K562 (cell line): ENCODE measurements around the gene AGMO. TPM values are rescaled to one million over a fixed set of nuclear protein-coding genes. Genes with fewer than 3 reads are reported as not detected.
"Not testable (repeated sequence)": the region's sequence is repeated elsewhere in the genome, so short reads cannot be mapped to it uniquely, and the experiment has no call there.

Experiments
- ATAC-seq: fragments of 200-7000 bp; cut with Tn5 transposase; 3 replicates; pipeline ENCODE4 v1.9.1; 2020; ENCODE audit warnings: moderate library complexity
- BruUV-seq: library from RNA; stranded (reverse); fragments of 400-500 nt; replicated peaks from 2 replicates; lab custom pipeline; 2021; lab: Mats Ljungman, UMichigan
- CTCF ChIA-PET: fragments of 300-600 bp; formaldehyde crosslinking; extraction: SDS; loops from one replicate; lab custom pipeline; 2021; ENCODE audit warnings: low intra/inter-chr PET ratio; lab: Yijun Ruan, JAX
- POLR2A ChIA-PET: fragments of 300-600, 350-650 bp; sonication (Branson Sonifier 250); formaldehyde crosslinking; extraction: SDS; loops from one replicate; lab custom pipeline; 2021; ENCODE audit warnings: antibody characterized with exemption, inconsistent platforms; lab: Yijun Ruan, JAX
- DNase-seq, 4 experiments: peaks; one replicate each; pipeline versions ENCODE4 v3.0.0 to v3.0.0-alpha.2; 2011 to 2018; ENCODE audit warnings: low spot score in 3 of 4, mixed read lengths in 3 of 4; ENCODE audit errors: extremely low read depth in 1 of 4
- FAIRE-seq: peaks from 2 replicates; lab custom pipeline; 2011; peaks lifted over from hg19 to GRCh38; lab: Jason Lieb, UNC
- H2AFZ ChIP-seq: 2 replicates; pipeline ENCODE4 v1.6.0; 2011; ENCODE audit warnings: low read depth, low read length, control low read depth, inconsistent platforms
- H3K27ac ChIP-seq: fragments of 200-600 bp; 3 replicates; pipeline ENCODE4 v1.8.0; 2011; ENCODE audit warnings: low read depth, mild to moderate bottlenecking, control low read depth, inconsistent platforms, low read length, moderate library complexity, mixed read lengths; ENCODE audit errors: extremely low read depth
- H3K27me3 ChIP-seq, 2 experiments: fragments of 300-600 bp in 1 of 2; 2 replicates in 1 of 2; 3 replicates in 1 of 2; pipeline versions ENCODE4 v1.6.0 to v1.8.0; 2011; ENCODE audit warnings: inconsistent platforms in 2 of 2, low read length in 2 of 2, mild to moderate bottlenecking in 1 of 2, mixed read lengths in 1 of 2, moderate library complexity in 1 of 2; ENCODE audit not compliant: control insufficient read depth in 2 of 2, insufficient read depth in 2 of 2
- H3K36me3 ChIP-seq: fragments of 300-600 bp; 3 replicates; pipeline ENCODE4 v1.8.0; 2011; ENCODE audit warnings: mild to moderate bottlenecking, low read length, inconsistent platforms; ENCODE audit not compliant: control insufficient read depth, insufficient read depth
- H3K4me1 ChIP-seq, 2 experiments: fragments of 200-600 bp in 1 of 2; replicated peaks in 1 of 2; 2 replicates in 1 of 2; 3 replicates in 1 of 2; pipeline versions ENCODE4 v1.5.1 to v1.8.0; 2011; ENCODE audit warnings: inconsistent platforms in 2 of 2, low read length in 2 of 2, mild to moderate bottlenecking in 1 of 2, mixed read lengths in 1 of 2, moderate library complexity in 1 of 2; ENCODE audit not compliant: control insufficient read depth in 2 of 2, insufficient read depth in 2 of 2
- H3K4me2 ChIP-seq: 2 replicates; pipeline ENCODE4 v1.6.1; 2011; ENCODE audit warnings: low read length, control low read depth, inconsistent platforms, mixed read lengths; ENCODE audit not compliant: insufficient read depth
- H3K4me3 ChIP-seq: fragments of 200-600 bp; sonication (generic), shearing (Covaris generic); 2 replicates; pipeline ENCODE4 v1.5.1; 2016; ENCODE audit warnings: control low read depth, inconsistent platforms
- H3K79me2 ChIP-seq: fragments of 200-600 bp; 3 replicates; pipeline ENCODE4 v1.8.0; 2011; ENCODE audit warnings: low read length, inconsistent platforms; ENCODE audit not compliant: control insufficient read depth, insufficient read depth
- H3K9ac ChIP-seq, 2 experiments: 2 replicates each; pipeline versions ENCODE4 v1.6.0 to v1.6.1; 2011; ENCODE audit warnings: low read depth in 2 of 2, low read length in 2 of 2, control low read depth in 1 of 2, inconsistent platforms in 1 of 2, mild to moderate bottlenecking in 1 of 2, mixed read lengths in 1 of 2; ENCODE audit not compliant: insufficient read depth in 1 of 2
- H3K9me1 ChIP-seq: one replicate; pipeline ENCODE4 v1.6.0; 2011; ENCODE audit warnings: inconsistent platforms, mild to moderate bottlenecking, low read length, moderate library complexity; ENCODE audit not compliant: control insufficient read depth, insufficient read depth
- H3K9me3 ChIP-seq: replicated peaks from 2 replicates; pipeline ENCODE4 v1.5.1; 2011; ENCODE audit warnings: low read depth, low read length, inconsistent platforms; ENCODE audit not compliant: control insufficient read depth, insufficient read depth
- H4K20me1 ChIP-seq: replicated peaks from 2 replicates; pipeline ENCODE4 v1.6.1; 2011; ENCODE audit warnings: low read length, inconsistent platforms, mixed read lengths; ENCODE audit not compliant: control insufficient read depth, insufficient read depth
- BCOR ChIP-seq: fragments of 450-650 bp; IDR thresholded peaks from 2 replicates; pipeline ENCODE4 v1.6.1; 2016
- DMBX1 ChIP-seq: fragments of 250-450 bp; sonication (Bioruptor Pico); IDR thresholded peaks from 2 replicates; pipeline ENCODE4 v1.8.0; 2022; ENCODE audit warnings: inconsistent platforms, mild to moderate bottlenecking, moderate library complexity, borderline replicate concordance
- ETV6 ChIP-seq, 3 experiments: fragments of 150-350 bp in 1 of 3; sonication (generic) in 1 of 3; formaldehyde crosslinking in 1 of 3; IDR thresholded peaks; 2 replicates each; pipeline versions ENCODE4 v1.6.1 to v1.8.0; 2014 to 2022; ENCODE audit warnings: borderline replicate concordance in 2 of 3, low read depth in 2 of 3, antibody characterized with exemption in 1 of 3, low read length in 1 of 3, mild to moderate bottlenecking in 1 of 3, missing genetic modification reagents in 1 of 3
- NRF1 ChIP-seq, 2 experiments: fragments of 450-650 bp; IDR thresholded peaks in 1 of 2; conservative IDR thresholded peaks in 1 of 2; 2 replicates each; pipeline ENCODE4 v1.6.1; 2014; ENCODE audit warnings: mild to moderate bottlenecking in 2 of 2
- POLR2G ChIP-seq: fragments of 200-400 bp; formaldehyde crosslinking; IDR thresholded peaks from 2 replicates; pipeline ENCODE4 v1.6.1; 2017; ENCODE audit warnings: low read depth, mild to moderate bottlenecking, antibody characterized with exemption, low read length, moderate library complexity
- RBFOX2 ChIP-seq: fragments of 200-400 bp; formaldehyde crosslinking; IDR thresholded peaks from 2 replicates; pipeline ENCODE4 v1.6.1; 2017; ENCODE audit warnings: low read depth, mild to moderate bottlenecking, low read length, moderate library complexity
- SIRT6 ChIP-seq: IDR thresholded peaks from one replicate; pipeline ENCODE4 v1.6.1; 2012; ENCODE audit warnings: low read depth, mild to moderate bottlenecking, control low read depth, inconsistent platforms, low read length, moderate library complexity
- SMAD2 ChIP-seq: fragments of 150-350 bp; IDR thresholded peaks from 2 replicates; pipeline ENCODE4 v1.6.1; 2014; ENCODE audit warnings: low read depth, mild to moderate bottlenecking, low read length
- ZBTB9 ChIP-seq: fragments of 450-650 bp; formaldehyde crosslinking; IDR thresholded peaks from 2 replicates; pipeline ENCODE4 v1.4.0; 2020; ENCODE audit warnings: mild to moderate bottlenecking, moderate library complexity
- ZFP30 ChIP-seq: fragments of 250-450 bp; sonication (Bioruptor Pico); IDR thresholded peaks from 2 replicates; pipeline ENCODE4 v1.8.0; 2022; ENCODE audit warnings: moderate library complexity, mild to moderate bottlenecking, inconsistent platforms, borderline replicate concordance
- ZNF184 ChIP-seq: sonication (generic); formaldehyde crosslinking; IDR thresholded peaks from 2 replicates; pipeline ENCODE4 v1.5.0; 2020; ENCODE audit warnings: missing genetic modification reagents
- ZNF263 ChIP-seq: sonication (generic); formaldehyde crosslinking; IDR thresholded peaks from 2 replicates; pipeline ENCODE4 v1.8.0; 2022; ENCODE audit warnings: mild to moderate bottlenecking, missing genetic modification reagents, borderline replicate concordance
- ZNF280B ChIP-seq: fragments of 250-450 bp; sonication (Bioruptor Pico); IDR thresholded peaks from 2 replicates; pipeline ENCODE4 v1.5.1; 2021; ENCODE audit warnings: mild to moderate bottlenecking
- ZSCAN29 ChIP-seq: fragments of 450-650 bp; IDR thresholded peaks from 2 replicates; pipeline ENCODE4 v1.6.1; 2017
- WGBS: fragments of 100-300 bp; shearing (Covaris generic); methylation state at CpG from one replicate; pipeline ENCODE4 v1.1.6; 2016; ENCODE audit warnings: low coverage, mixed read lengths; ENCODE audit not compliant: insufficient coverage; ENCODE audit errors: missing lambda C conversion rate; 5-methylcytosine and 5-hydroxymethylcytosine counted together
- in situ Hi-C: fragments of 300-500 bp; cut with MboI; formaldehyde crosslinking; loops from 4 replicates; pipeline ENCODE4 v1.15.0; 2018; ENCODE audit warnings: inconsistent platforms, mixed read lengths
- intact Hi-C: fragments of 100-400 bp; cut with micrococcal nuclease; formaldehyde crosslinking; loops from 2 replicates; pipeline ENCODE4 v1.14.2; 2022
- polyA plus RNA-seq, 8 experiments: library from polyadenylated mRNA; depleted of rRNA in 4 of 8; stranded (reverse) in 5 of 8; unstranded in 3 of 8; fragments of >200 nt; fragmentation: Nextera tagmentation in 2 of 8; fragmentation: Illumina TruSeq in 1 of 8; extraction: Ambion mirVana in 2 of 8; extraction: Trizol in 1 of 8; gene quantifications; 2 replicates each; pipeline versions ENCODE4 v1.2.1 to v1.2.3, GENCODE V29; 2011 to 2014; ENCODE audit warnings: inconsistent platforms in 1 of 8, missing spikeins in 1 of 8
- total RNA-seq, 7 experiments: library from RNA; depleted of rRNA in 6 of 7; stranded (reverse); fragments of >200 nt in 6 of 7; fragmentation: Illumina TruSeq in 2 of 7; extraction: Trizol in 2 of 7; gene quantifications; 2 replicates each; pipeline versions ENCODE4 v1.2.1 to v1.2.3, GENCODE V29; 2011 to 2021; ENCODE audit warnings: low replicate concordance in 1 of 7

The AGMO gene
- total and polyA plus RNA-seq, 9 of the 15 experiments (the other 6 are each of a cell fraction or from before 2014, with no cell fraction given): 0.30 to 1.4 (median 0.69) TPM; not detected in 1

GRCh38 chr7:15547320-15547719 lies 14.5 kb downstream of the AGMO start:
- H3K9me1 ChIP-seq, POLR2A ChIA-PET, H3K9me3 ChIP-seq, H4K20me1 ChIP-seq, FAIRE-seq, DNase-seq, H3K36me3 ChIP-seq, H3K4me1 ChIP-seq, H2AFZ ChIP-seq, CTCF ChIA-PET, intact Hi-C loops, H3K79me2 ChIP-seq, H3K4me2 ChIP-seq, H3K9ac ChIP-seq, in situ Hi-C loops, H3K27me3 ChIP-seq, BruUV-seq, H3K27ac ChIP-seq, ATAC-seq, H3K4me3 ChIP-seq: not testable (repeated sequence)
- 1% methylated on average over 11 of the region's 29 CpGs for WGBS

- ChIA-PET POLR2A (no interaction called here), CTCF (no interaction called here)
- no peaks in the 10 kb centered on the region for H4K20me1 ChIP-seq
- H3K79me2 ChIP-seq: no peaks in the 10 kb centered on the region
- DNase-seq (no peak), ATAC-seq (no peak), FAIRE-seq (no peak)
- no peak overlapping the region for H3K27ac ChIP-seq
- H3K9ac ChIP-seq: no peak overlapping the region
- H3K4me1 ChIP-seq: no peaks in the 10 kb centered on the region
- WGBS: 5% methylated on average over 2 of the region's 2 CpGs
- H3K4me3 ChIP-seq: no peak overlapping the region
- no peaks in the 10 kb centered on the region; the same call in 1 of the 2 replicates for H3K9me3 ChIP-seq
- intact Hi-C loops (no loop called here), in situ Hi-C loops (no loop called here)
- H2AFZ ChIP-seq: no peak overlapping the region
- TF ChIP-seq ETV6 (IDR thresholded peaks at IDR 0.05; ENCODE audit: borderline replicate concordance in 1 of 2, low read depth in 2 of 2, low read length in 1 of 2) (no peak), ETV6 (CRISPR knock-in tag; IDR thresholded peaks at IDR 0.05; ENCODE audit: borderline replicate concordance) (no peak), ZBTB9 (CRISPR knock-in tag) (no peak), RBFOX2 (no peak), ZNF184 (CRISPR knock-in tag) (no peak), SMAD2 (no peak), ZSCAN29 (no peak), ZFP30 (no peak), NRF1 (conservative IDR thresholded peaks at IDR 0.05 in 1 of 2, IDR thresholded peaks at IDR 0.05 in 1 of 2) (no peak), ZNF263 (CRISPR knock-in tag) (no peak), DMBX1 (CRISPR knock-in tag) (no peak), ZNF280B (CRISPR knock-in tag) (no peak), POLR2G (no peak), SIRT6 (no peak), BCOR (no peak)
- no peaks in the 10 kb centered on the region for H3K36me3 ChIP-seq
- H3K9me1 ChIP-seq: no peaks in the 10 kb centered on the region
- no peaks in the 10 kb centered on the region for H3K27me3 ChIP-seq
- no peak overlapping the region for H3K4me2 ChIP-seq
- BruUV-seq: no TSS peak
Observed at GRCh38 chr7:15546272-15546792, 15.5 kb downstream of the AGMO start.
